GM15510 (cell line): ENCODE data around the gene OR5H1.

Source experiments
- POLR2A ChIP-seq: IDR thresholded peaks from 3 replicates; pipeline ENCODE4 v1.6.1; 2011; ENCODE audit warnings: borderline replicate concordance; ENCODE audit not compliant: insufficient read length; ENCODE audit errors: extremely low read depth

OR5H1 gene

GRCh38 chr3:98130421-98130820 is at the start of gene OR5H1:
OR5H1 (plus strand) TSS chr3:98130721; CDS start chr3:98132698, 1,977 bp downstream.
- no peak for TF ChIP-seq POLR2A

GRCh38 chr3:98086873-98087272 is 43.6 kb upstream of the OR5H1 start, which contains the start of gene OR5AC2:
OR5AC2 (plus strand) TSS chr3:98087173; CDS start chr3:98087173, 0 bp downstream.
- no peak for TF ChIP-seq POLR2A

- no peak for TF ChIP-seq POLR2A
Measured at GRCh38 chr3:98095882-98096281, 34.6 kb upstream of the OR5H1 start.

- no peak for TF ChIP-seq POLR2A
Measured at GRCh38 chr3:98099848-98100247, 30.7 kb upstream of the OR5H1 start.

- TF ChIP-seq POLR2A, result no peak
Measured at GRCh38 chr3:98108162-98108561, 22.4 kb upstream of the OR5H1 start.

GRCh38 chr3:98109807-98110549 is 20.5 kb upstream of the OR5H1 start:
- TF ChIP-seq POLR2A, result no peak

- TF ChIP-seq POLR2A, result no peak
Measured at GRCh38 chr3:98110550-98110908, 20.0 kb upstream of the OR5H1 start.

- TF ChIP-seq POLR2A, result no peak
Measured at GRCh38 chr3:98114264-98114663, 16.3 kb upstream of the OR5H1 start.

GRCh38 chr3:98115717-98116116 is 14.8 kb upstream of the OR5H1 start:
- TF ChIP-seq POLR2A, result no peak

GRCh38 chr3:98136631-98137030 is 6.1 kb downstream of the OR5H1 start:
- no peak for TF ChIP-seq POLR2A

- TF ChIP-seq POLR2A, result no peak
Measured at GRCh38 chr3:98140531-98140930, 10.0 kb downstream of the OR5H1 start.

GRCh38 chr3:98147179-98147578 is 16.7 kb downstream of the OR5H1 start, which contains the start of gene OR5H14:
OR5H14 (plus strand) TSS chr3:98147479; CDS start chr3:98149386, 1,907 bp downstream.
- TF ChIP-seq POLR2A, result no peak

- no peak for TF ChIP-seq POLR2A
Measured at GRCh38 chr3:98148751-98149150, 18.2 kb downstream of the OR5H1 start.

GRCh38 chr3:98151241-98151640 is 20.7 kb downstream of the OR5H1 start:
- TF ChIP-seq POLR2A, result no peak

GRCh38 chr3:98166396-98166795 is 35.9 kb downstream of the OR5H1 start, which contains the start of gene OR5H15:
OR5H15 (plus strand) TSS chr3:98166696; CDS start chr3:98168700, 2,004 bp downstream.
- no peak for TF ChIP-seq POLR2A

GRCh38 chr3:98171071-98171470 is 40.5 kb downstream of the OR5H1 start:
- no peak for TF ChIP-seq POLR2A
